Measurements from ENCODE around the gene ANK3. TPM values are rescaled to one million over a fixed set of nuclear protein-coding genes. Genes with fewer than 3 reads are reported as not detected.

Gene ANK3
- total RNA-seq, 1 donor from 2014 or later, result 4.0 TPM

- ChIA-PET CTCF (no interaction called here), POLR2A (no interaction called here)
- H3K4me1 Mint-ChIP-seq, result peaks cover 12% of the 10 kb centered on the region
- intact Hi-C loops (cut with micrococcal nuclease), result no loop called here
- no peaks in the 10 kb centered on the region for H3K36me3 Mint-ChIP-seq (ENCODE audit: low read depth)
- TF ChIP-seq CTCF (IDR thresholded peaks at IDR 0.05), result no peak
- H3K27ac Mint-ChIP-seq, result no peak overlapping the region
- DNase-seq (no peak), ATAC-seq (ENCODE audit: low read depth) (no peak)
- H3K27me3 Mint-ChIP-seq, result no peaks in the 10 kb centered on the region
- H3K9me3 Mint-ChIP-seq, result no peaks in the 10 kb centered on the region
- H3K4me3 Mint-ChIP-seq, result no peak overlapping the region
These were observed 346.8 kb downstream of the ANK3 start for GRCh38 chr10:60042914-60043313.

GRCh38 chr10:60042262-60042661 lies 347.4 kb downstream of the ANK3 start:
- Mint-ChIP-seq H3K36me3 (ENCODE audit: low read depth) (no peaks in the 10 kb centered on the region), H3K4me3 (no peak overlapping the region), H3K9me3 (no peaks in the 10 kb centered on the region), H3K27me3 (no peaks in the 10 kb centered on the region), H3K4me1 (peaks cover 12% of the 10 kb centered on the region), H3K27ac (no peak overlapping the region)
- DNase-seq (no peak), ATAC-seq (ENCODE audit: low read depth) (no peak)
- intact Hi-C loops (cut with micrococcal nuclease), result no loop called here
- POLR2A ChIA-PET, result no interaction called here
- CTCF ChIA-PET, result no interaction called here
- TF ChIP-seq CTCF (IDR thresholded peaks at IDR 0.05), result no peak

GRCh38 chr10:60041489-60042133 lies 348.1 kb downstream of the ANK3 start:
- ChIA-PET POLR2A (no interaction called here), CTCF (interaction anchor here (1.0 kb wide), 1 partner anchor 416 kb away, joined by 3 read pairs; no protein-coding TSS in a partner anchor)
- no peak overlapping the region for H3K27ac Mint-ChIP-seq
- no peak for TF ChIP-seq CTCF (IDR thresholded peaks at IDR 0.05)
- H3K9me3 Mint-ChIP-seq, result no peaks in the 10 kb centered on the region
- H3K4me1 Mint-ChIP-seq, result peaks cover 12% of the 10 kb centered on the region
- intact Hi-C loops (cut with micrococcal nuclease), result no loop called here
- no peak overlapping the region for H3K4me3 Mint-ChIP-seq
- H3K27me3 Mint-ChIP-seq, result no peaks in the 10 kb centered on the region
- no peak for DNase-seq
- H3K36me3 Mint-ChIP-seq (ENCODE audit: low read depth), result no peaks in the 10 kb centered on the region
- no peak for ATAC-seq (ENCODE audit: low read depth)

- CTCF ChIA-PET, result interaction anchor here (1.0 to 1.1 kb wide), 2 partner anchors 175 to 414 kb away, joined by 3 read pairs; no protein-coding TSS in a partner anchor
These were observed 349.5 kb downstream of the ANK3 start for GRCh38 chr10:60040014-60040662.

More at GRCh38 chr10:60040014-60040662, 349.5 kb downstream of the ANK3 start:
- Mint-ChIP-seq H3K4me3 (no peak overlapping the region), H3K27ac (no peak overlapping the region), H3K4me1 (peaks cover 14% of the 10 kb centered on the region), H3K9me3 (no peaks in the 10 kb centered on the region), H3K27me3 (no peaks in the 10 kb centered on the region), H3K36me3 (ENCODE audit: low read depth) (no peaks in the 10 kb centered on the region)
- POLR2A ChIA-PET, result no interaction called here
- intact Hi-C loops (cut with micrococcal nuclease), result no loop called here
- no peak for TF ChIP-seq CTCF (IDR thresholded peaks at IDR 0.05)
- no peak for DNase-seq
- no peak for ATAC-seq (ENCODE audit: low read depth)

Data from activated B cell treated with CpG ODN at 0.5 μM for 24 hours (primary cell).